ENCODE results near the gene FAM174B.

The FAM174B gene

DNA sequence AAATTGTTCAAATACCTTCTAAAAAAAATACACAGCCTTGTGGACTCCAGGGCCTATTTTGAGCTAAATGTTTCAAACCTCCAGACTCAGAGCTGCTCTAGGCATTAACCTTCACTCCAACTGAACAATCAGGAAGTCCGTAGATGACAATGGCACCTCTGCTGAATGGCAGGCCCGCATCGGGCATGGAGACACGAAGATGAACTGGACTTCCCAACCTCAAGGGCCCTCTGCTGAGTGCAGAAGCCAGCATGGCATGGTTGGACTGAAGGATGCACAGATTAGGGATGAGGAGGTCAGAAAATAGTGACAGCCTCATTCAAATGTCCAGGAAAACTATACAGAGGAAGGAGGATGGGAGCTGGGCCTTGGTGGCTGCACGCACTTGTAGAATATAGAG is 2.2 kb downstream of the FAM174B start:
- TF ChIP-seq YY1 (IDR thresholded peaks at IDR 0.05; ENCODE audit: low read depth) (no peak), FOXM1 (IDR thresholded peaks at IDR 0.05; ENCODE audit: borderline replicate concordance, low read depth) (no peak), NFIC (IDR thresholded peaks at IDR 0.05) (no peak), EGR1 (IDR thresholded peaks at IDR 0.05) (no peak), ZBTB7A (IDR thresholded peaks at IDR 0.05; ENCODE audit: low read depth) (no peak), USF1 (IDR thresholded peaks at IDR 0.05) (no peak), TEAD4 (IDR thresholded peaks at IDR 0.05) (no peak), TAF1 (IDR thresholded peaks at IDR 0.05; ENCODE audit: low read depth) (no peak), CEBPB (IDR thresholded peaks at IDR 0.05) (no peak), EP300 (IDR thresholded peaks at IDR 0.05; ENCODE audit: borderline replicate concordance) (no peak), RAD21 (IDR thresholded peaks at IDR 0.05; ENCODE audit: low read depth) (no peak), TCF12 (IDR thresholded peaks at IDR 0.05; ENCODE audit: low read depth) (no peak), CREB1 (IDR thresholded peaks at IDR 0.05; ENCODE audit: low read depth) (no peak)
- TF ChIP-seq, protein P1, sequence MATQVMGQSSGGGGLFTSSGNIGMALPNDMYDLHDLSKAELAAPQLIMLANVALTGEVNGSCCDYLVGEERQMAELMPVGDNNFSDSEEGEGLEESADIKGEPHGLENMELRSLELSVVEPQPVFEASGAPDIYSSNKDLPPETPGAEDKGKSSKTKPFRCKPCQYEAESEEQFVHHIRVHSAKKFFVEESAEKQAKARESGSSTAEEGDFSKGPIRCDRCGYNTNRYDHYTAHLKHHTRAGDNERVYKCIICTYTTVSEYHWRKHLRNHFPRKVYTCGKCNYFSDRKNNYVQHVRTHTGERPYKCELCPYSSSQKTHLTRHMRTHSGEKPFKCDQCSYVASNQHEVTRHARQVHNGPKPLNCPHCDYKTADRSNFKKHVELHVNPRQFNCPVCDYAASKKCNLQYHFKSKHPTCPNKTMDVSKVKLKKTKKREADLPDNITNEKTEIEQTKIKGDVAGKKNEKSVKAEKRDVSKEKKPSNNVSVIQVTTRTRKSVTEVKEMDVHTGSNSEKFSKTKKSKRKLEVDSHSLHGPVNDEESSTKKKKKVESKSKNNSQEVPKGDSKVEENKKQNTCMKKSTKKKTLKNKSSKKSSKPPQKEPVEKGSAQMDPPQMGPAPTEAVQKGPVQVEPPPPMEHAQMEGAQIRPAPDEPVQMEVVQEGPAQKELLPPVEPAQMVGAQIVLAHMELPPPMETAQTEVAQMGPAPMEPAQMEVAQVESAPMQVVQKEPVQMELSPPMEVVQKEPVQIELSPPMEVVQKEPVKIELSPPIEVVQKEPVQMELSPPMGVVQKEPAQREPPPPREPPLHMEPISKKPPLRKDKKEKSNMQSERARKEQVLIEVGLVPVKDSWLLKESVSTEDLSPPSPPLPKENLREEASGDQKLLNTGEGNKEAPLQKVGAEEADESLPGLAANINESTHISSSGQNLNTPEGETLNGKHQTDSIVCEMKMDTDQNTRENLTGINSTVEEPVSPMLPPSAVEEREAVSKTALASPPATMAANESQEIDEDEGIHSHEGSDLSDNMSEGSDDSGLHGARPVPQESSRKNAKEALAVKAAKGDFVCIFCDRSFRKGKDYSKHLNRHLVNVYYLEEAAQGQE (IDR thresholded peaks at IDR 0.05; ENCODE audit: low read depth): no peak
- TF ChIP-seq, protein P2, sequence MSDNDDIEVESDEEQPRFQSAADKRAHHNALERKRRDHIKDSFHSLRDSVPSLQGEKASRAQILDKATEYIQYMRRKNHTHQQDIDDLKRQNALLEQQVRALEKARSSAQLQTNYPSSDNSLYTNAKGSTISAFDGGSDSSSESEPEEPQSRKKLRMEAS (IDR thresholded peaks at IDR 0.05): no peak

DNA sequence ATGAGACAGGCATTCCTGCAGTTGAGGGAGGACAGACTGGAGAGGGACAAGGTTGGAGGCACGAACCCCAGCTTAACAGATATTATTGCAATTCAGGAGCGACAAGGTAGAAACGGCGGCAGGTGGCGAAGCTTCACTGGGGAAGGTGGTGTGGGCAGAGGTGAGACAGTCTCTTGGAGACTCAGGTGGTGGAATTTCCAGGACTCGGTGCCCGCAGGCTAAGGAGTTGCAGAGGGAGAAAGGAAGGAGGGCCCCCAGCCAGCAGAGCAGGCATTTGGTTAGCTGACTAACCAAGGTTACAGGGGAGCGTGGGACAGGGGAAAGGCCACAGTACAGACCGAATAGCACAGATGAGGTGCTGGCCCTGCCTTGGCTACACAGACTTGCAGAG is 3.0 kb downstream of the FAM174B start:
- TF ChIP-seq USF1 (IDR thresholded peaks at IDR 0.05) (no peak), EGR1 (IDR thresholded peaks at IDR 0.05) (no peak), TAF1 (IDR thresholded peaks at IDR 0.05; ENCODE audit: low read depth) (no peak), YY1 (IDR thresholded peaks at IDR 0.05; ENCODE audit: low read depth) (no peak), CEBPB (IDR thresholded peaks at IDR 0.05) (no peak), FOXM1 (IDR thresholded peaks at IDR 0.05; ENCODE audit: borderline replicate concordance, low read depth) (no peak), NFIC (IDR thresholded peaks at IDR 0.05) (no peak), TEAD4 (IDR thresholded peaks at IDR 0.05) (no peak), RAD21 (IDR thresholded peaks at IDR 0.05; ENCODE audit: low read depth) (no peak), EP300 (IDR thresholded peaks at IDR 0.05; ENCODE audit: borderline replicate concordance) (no peak), TCF12 (IDR thresholded peaks at IDR 0.05; ENCODE audit: low read depth) (no peak), ZBTB7A (IDR thresholded peaks at IDR 0.05; ENCODE audit: low read depth) (no peak), CREB1 (IDR thresholded peaks at IDR 0.05; ENCODE audit: low read depth) (no peak)
- TF ChIP-seq, protein P1 (IDR thresholded peaks at IDR 0.05; ENCODE audit: low read depth): no peak
- TF ChIP-seq, protein P2 (IDR thresholded peaks at IDR 0.05): no peak

DNA sequence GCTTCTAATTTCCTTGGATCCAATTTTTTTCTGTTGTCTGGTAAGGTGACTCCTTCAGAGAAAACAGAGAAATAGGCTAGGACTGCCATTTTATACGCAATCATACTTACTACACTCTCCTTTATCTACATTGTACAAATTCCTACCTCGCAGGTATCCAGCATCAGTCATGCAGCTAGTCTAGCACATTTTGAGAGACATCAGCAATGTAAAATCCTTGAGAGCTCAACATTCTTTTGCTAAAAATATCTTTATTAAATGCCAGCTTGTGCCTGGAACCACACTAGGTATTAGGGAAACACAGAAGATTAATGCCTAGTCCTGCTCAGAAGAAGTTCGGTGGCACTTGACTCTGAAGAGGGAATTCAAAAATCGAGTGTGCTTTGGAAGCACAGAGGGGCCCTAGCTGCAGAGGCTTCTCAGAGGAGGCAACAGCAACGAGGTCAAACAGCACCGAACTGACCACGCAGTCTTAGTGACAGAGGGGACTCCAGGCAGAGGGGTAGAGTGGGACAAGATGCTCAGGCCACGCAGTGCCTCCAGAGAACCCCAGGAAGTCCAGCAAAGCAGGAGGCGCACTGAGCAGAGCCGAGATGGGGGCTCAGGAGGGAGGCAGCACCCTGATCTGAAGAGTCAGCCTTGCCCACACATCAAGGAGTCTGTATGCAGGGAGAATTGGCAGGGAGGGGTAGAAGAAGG is 3.5 kb downstream of the FAM174B start:
- no peak for TF ChIP-seq YY1 (IDR thresholded peaks at IDR 0.05; ENCODE audit: low read depth)
- TF ChIP-seq CREB1 (IDR thresholded peaks at IDR 0.05; ENCODE audit: low read depth): no peak
- no peak for TF ChIP-seq ZBTB7A (IDR thresholded peaks at IDR 0.05; ENCODE audit: low read depth)
- TF ChIP-seq, protein P1 (IDR thresholded peaks at IDR 0.05; ENCODE audit: low read depth): no peak
- no peak for TF ChIP-seq EP300 (IDR thresholded peaks at IDR 0.05; ENCODE audit: borderline replicate concordance)

GRCh38 chr15:92650966-92651365 is 4.6 kb downstream of the FAM174B start:
- TF ChIP-seq USF1 (IDR thresholded peaks at IDR 0.05): no peak
- TF ChIP-seq CREB1 (IDR thresholded peaks at IDR 0.05; ENCODE audit: low read depth): no peak
- no peak for TF ChIP-seq NFIC (IDR thresholded peaks at IDR 0.05)
- TF ChIP-seq FOXM1 (IDR thresholded peaks at IDR 0.05; ENCODE audit: borderline replicate concordance, low read depth): no peak
- no peak for TF ChIP-seq TEAD4 (IDR thresholded peaks at IDR 0.05)
- TF ChIP-seq TCF12 (IDR thresholded peaks at IDR 0.05; ENCODE audit: low read depth): no peak

All from Ishikawa (cell line).